Heart right ventricle (tissue), 16 donors: ENCODE data around the gene NBPF4. TPM values are rescaled to one million over a fixed set of nuclear protein-coding genes. Genes with fewer than 3 reads are reported as not detected.
"Not testable (repeated sequence)": the region's sequence is repeated elsewhere in the genome, so short reads cannot be mapped to it uniquely, and the experiment has no call there.

Source experiments
- ATAC-seq, 8 donors: fragments of 200-7000 bp; cut with Tn5 transposase; one replicate each; pipeline ENCODE4 v1.9.1; 2020; ENCODE audit warnings: mild to moderate bottlenecking in 8 of 8, moderate library complexity in 8 of 8, moderate number of reproducible peaks in 1 of 8
- DNase-seq, 2 donors: peaks; one replicate each; pipeline ENCODE4 v3.0.0-alpha.2; 2020
- H3K27ac ChIP-seq, 10 donors: fragments of 200-600 bp; sonication (generic) in 2 of 10; one replicate each; pipeline versions ENCODE4 v1.5.0 to v1.8.0; 2020 to 2022; ENCODE audit warnings: mild to moderate bottlenecking in 3 of 10
- H3K27me3 ChIP-seq, 7 donors: fragments of 200-600 bp; one replicate each; pipeline ENCODE4 v1.8.0; 2021 to 2022; ENCODE audit warnings: mild to moderate bottlenecking in 2 of 7
- H3K36me3 ChIP-seq, 9 donors: fragments of 200-600 bp; sonication (generic) in 1 of 9; one replicate each; pipeline versions ENCODE4 v1.5.0 to v1.8.0; 2020 to 2022; ENCODE audit warnings: mild to moderate bottlenecking in 2 of 9
- H3K4me1 ChIP-seq, 9 donors: fragments of 200-600 bp; sonication (generic) in 1 of 9; one replicate each; pipeline versions ENCODE4 v1.5.0 to v1.8.0; 2020 to 2022; ENCODE audit warnings: mild to moderate bottlenecking in 4 of 9
- H3K4me3 ChIP-seq, 10 donors: fragments of 200-600 bp; sonication (generic) in 2 of 10; one replicate each; pipeline versions ENCODE4 v1.5.0 to v1.8.0; 2020 to 2022; ENCODE audit warnings: mild to moderate bottlenecking in 7 of 10, moderate library complexity in 2 of 10
- H3K9me3 ChIP-seq, 11 donors: fragments of 200-600 bp in 10 of 11; sonication (generic) in 2 of 11; one replicate each; pipeline versions ENCODE4 v1.5.0 to v1.8.0; 2013 to 2022; ENCODE audit warnings: mild to moderate bottlenecking in 2 of 11, control low read depth in 1 of 11, moderate library complexity in 1 of 11
- WGBS, 2 donors: extraction: QIAGEN DNeasy Blood & Tissue Kit; methylation state at CpG; one replicate each; pipeline ENCODE4 v1.1.7; 2013; ENCODE audit warnings: inconsistent platforms in 1 of 2; 5-methylcytosine and 5-hydroxymethylcytosine counted together
- intact Hi-C, 10 donors: fragments of 100-400 bp; cut with DNase I; formaldehyde crosslinking; loops; one replicate each; pipeline versions ENCODE4 v1.11.1 to v1.14.2; 2022
- polyA plus RNA-seq, 2 donors: library from polyadenylated mRNA; stranded (reverse); fragments of 200-250 nt; gene quantifications; one replicate each; pipeline ENCODE4 v1.2.3, GENCODE V29; 2013
- total RNA-seq, 10 donors: library from RNA; stranded (reverse); fragmentation: NEBNext Ultra II Directional in 3 of 10; extraction: Animal tissue kit (Norgen Biotek cat#: 25700) in 3 of 10; gene quantifications; one replicate each; pipeline versions ENCODE4 v1.2.1 to v1.2.4, GENCODE V29; 2021 to 2023
- TF ChIP-seq, protein P1 (sequence below), 9 donors: fragments of 200-600 bp; sonication (generic) in 2 of 9; IDR thresholded peaks; one replicate each; pipeline versions ENCODE4 v1.5.0 to v1.8.0; 2021 to 2022; ENCODE audit warnings: antibody characterized with exemption in 9 of 9, mild to moderate bottlenecking in 5 of 9, moderate library complexity in 1 of 9
- donor health status: Arrhythmogenic right ventricular cardiomyopathy.
- donor health status: ischemic (EF 13 %, LVEDD 7.1; RV severe dilation, severe dysfunction).
- donor health status: healthy with polysubstance abuse.
- donor health status: DM: no; HTN: yes; CAD: no.
- donor health status: DM: no; HTN: no; CAD: no.
- donor health status: ischemic (EF 25% LVEDD 6.9; RV normal size, moderate dysfunction).
- donor health status: ischemic (EF 25% LVEDD 5.7; RV mildly dilated, moderate dysfunction).
- donor health status: healthy.
- donor health status: DM: yes; HTN: yes; CAD: no.
- donor health status: Ischemic cardiomyopathy.
- donor health status: ischemic (EF 35%, LVEDD 5.7; RV mildly dilated, moderate dysfunction).
- donor health status: nonischemic (EF 11% LVEDD 7.7; RV severe dilation, severe dysfunction).
- donor health status: DM: yes; HTN: yes; CAD: no.
- donor health status: PGD.
- donor health status: ischemic (EF 29% LVEDD 5.4; RV normal size, mild dysfunction).
- donor health status: nonischemic (EF 23%, LVEDD 6.1; RV moderate dilation, normal function).

Gene NBPF4
- total and polyA plus RNA-seq, 12 donors, result not detected

- H3K9me3 ChIP-seq, ATAC-seq, H3K4me3 ChIP-seq, H3K4me1 ChIP-seq, H3K27ac ChIP-seq, DNase-seq, intact Hi-C loops, H3K36me3 ChIP-seq: not testable (repeated sequence)
- TF ChIP-seq, protein P1, sequence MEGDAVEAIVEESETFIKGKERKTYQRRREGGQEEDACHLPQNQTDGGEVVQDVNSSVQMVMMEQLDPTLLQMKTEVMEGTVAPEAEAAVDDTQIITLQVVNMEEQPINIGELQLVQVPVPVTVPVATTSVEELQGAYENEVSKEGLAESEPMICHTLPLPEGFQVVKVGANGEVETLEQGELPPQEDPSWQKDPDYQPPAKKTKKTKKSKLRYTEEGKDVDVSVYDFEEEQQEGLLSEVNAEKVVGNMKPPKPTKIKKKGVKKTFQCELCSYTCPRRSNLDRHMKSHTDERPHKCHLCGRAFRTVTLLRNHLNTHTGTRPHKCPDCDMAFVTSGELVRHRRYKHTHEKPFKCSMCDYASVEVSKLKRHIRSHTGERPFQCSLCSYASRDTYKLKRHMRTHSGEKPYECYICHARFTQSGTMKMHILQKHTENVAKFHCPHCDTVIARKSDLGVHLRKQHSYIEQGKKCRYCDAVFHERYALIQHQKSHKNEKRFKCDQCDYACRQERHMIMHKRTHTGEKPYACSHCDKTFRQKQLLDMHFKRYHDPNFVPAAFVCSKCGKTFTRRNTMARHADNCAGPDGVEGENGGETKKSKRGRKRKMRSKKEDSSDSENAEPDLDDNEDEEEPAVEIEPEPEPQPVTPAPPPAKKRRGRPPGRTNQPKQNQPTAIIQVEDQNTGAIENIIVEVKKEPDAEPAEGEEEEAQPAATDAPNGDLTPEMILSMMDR (IDR thresholded peaks at IDR 0.05), result peak; percentile 32 to 80 (median 65)
- H3K27me3 ChIP-seq, result peaks cover 0 to 21% (median 11%) of the 10 kb centered on the region in 7 donors
- 17 to 18% methylated on average over 4 of the region's 5 CpGs for WGBS, 2 donors
Observed at GRCh38 chr1:108214641-108215465, 29.0 kb downstream of the NBPF4 start.

- Histone ChIP-seq H3K4me3 (no peak overlapping the region), H3K9me3 (no peaks in the 10 kb centered on the region), H3K36me3 (no peaks in the 10 kb centered on the region), H3K27ac (no peak overlapping the region), H3K4me1 (no peaks in the 10 kb centered on the region), H3K27me3 (peaks cover 0 to 38% (median 20%) of the 10 kb centered on the region in 7 donors)
- TF ChIP-seq, protein P1 (IDR thresholded peaks at IDR 0.05), result no peak
- DNase-seq, result no peak
- 92 to 97% methylated on average over 1 of the region's 1 CpG for WGBS, 2 donors
- ATAC-seq, result no peak
- intact Hi-C loops, result no loop called here
Observed at GRCh38 chr1:108211014-108211413, 32.9 kb downstream of the NBPF4 start.

DNA sequence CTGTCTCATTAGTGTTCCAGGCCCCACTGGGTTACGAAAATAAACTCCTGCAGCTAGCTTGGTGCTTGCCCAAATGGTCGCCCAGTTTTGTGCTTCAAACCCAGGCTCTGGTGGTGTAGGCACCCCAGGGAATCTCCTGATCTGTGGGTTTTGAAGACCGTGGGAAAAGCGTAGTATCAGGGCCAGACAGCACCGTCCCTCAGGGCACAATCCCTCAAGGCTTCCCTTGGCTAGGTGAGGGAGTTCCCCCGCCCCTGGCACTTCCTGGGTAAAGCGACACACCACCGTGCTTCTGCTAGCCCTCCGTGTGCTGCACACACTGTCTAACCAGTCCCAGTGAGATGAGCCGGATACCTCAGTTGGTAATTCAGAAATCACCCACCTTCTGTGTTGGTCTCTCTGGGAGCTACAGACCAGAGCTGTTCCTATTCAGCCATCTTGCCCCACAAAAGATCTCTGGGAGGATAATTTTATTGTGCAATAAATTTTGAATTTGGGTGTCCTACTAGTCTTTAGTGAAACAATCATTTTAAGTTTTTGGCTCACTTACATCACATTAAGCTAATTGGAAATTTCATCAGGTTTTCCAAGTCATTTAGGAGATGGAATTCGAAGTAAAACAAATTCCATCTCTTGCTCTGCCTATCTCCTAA is 34.3 kb downstream of the NBPF4 start:
- peaks cover 0 to 7% (median 0%) of the 10 kb centered on the region in 11 donors for H3K9me3 ChIP-seq
- DNase-seq, result no peak
- H3K27me3 ChIP-seq, result peaks cover 0 to 38% (median 20%) of the 10 kb centered on the region in 7 donors
- WGBS, 2 donors, result 77 to 78% methylated on average over 11 of the region's 11 CpGs
- TF ChIP-seq, protein P1 (IDR thresholded peaks at IDR 0.05), result no peak
- ATAC-seq, result no peak
- no peaks in the 10 kb centered on the region for H3K36me3 ChIP-seq
- H3K4me1 ChIP-seq, result no peaks in the 10 kb centered on the region
- intact Hi-C loops, result no loop called here
- H3K4me3 ChIP-seq, result no peak overlapping the region
- no peak overlapping the region for H3K27ac ChIP-seq

DNA sequence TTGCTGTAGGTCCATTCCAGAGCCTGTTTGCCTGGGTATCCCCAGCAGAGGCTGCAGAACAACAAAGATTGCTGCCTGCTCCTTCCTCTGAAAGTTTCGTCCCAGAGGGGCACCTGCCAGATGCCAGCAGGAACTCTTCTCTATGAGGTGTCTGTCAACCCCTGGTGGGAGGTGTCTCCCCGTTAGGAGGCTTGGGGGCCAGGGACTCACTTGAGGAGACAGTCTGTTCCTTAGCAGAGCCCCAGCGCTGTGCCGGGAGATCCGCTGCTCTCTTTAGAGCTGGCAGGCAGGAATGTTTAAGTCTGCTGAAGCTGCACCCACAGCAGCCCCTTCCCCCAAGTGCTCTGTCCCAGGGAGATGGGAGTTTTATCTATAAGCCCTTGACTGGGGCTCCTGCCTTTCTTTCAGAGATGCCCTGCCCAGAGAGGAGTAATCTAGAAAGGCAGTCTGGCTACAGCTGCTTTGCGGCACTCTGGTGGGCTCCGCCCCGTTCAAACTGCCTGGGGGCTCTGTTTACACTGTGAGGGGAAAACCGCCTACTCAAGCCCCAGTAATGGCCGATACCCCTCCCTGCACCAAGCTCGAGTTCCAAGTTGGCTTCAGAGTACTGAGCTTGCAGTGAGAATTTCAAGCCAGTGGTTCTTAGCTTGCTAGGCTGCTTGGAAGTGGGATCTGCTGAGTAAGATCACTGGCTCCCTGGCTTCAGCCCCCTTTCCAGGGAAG is 35.0 kb downstream of the NBPF4 start:
- Histone ChIP-seq H3K4me3 (no peak overlapping the region), H3K4me1 (no peaks in the 10 kb centered on the region), H3K9me3 (peaks cover 0 to 12% (median 0%) of the 10 kb centered on the region in 11 donors), H3K36me3 (no peaks in the 10 kb centered on the region), H3K27me3 (peaks cover 0 to 35% (median 20%) of the 10 kb centered on the region in 7 donors), H3K27ac (no peak overlapping the region)
- intact Hi-C loops, result no loop called here
- TF ChIP-seq, protein P1 (IDR thresholded peaks at IDR 0.05), result no peak
- 57 to 65% methylated on average over 11 of the region's 11 CpGs for WGBS, 2 donors
- no peak for ATAC-seq
- no peak for DNase-seq

- H3K27ac ChIP-seq, H3K36me3 ChIP-seq, DNase-seq, H3K27me3 ChIP-seq, ATAC-seq, intact Hi-C loops, H3K4me3 ChIP-seq: not testable (repeated sequence)
- peaks cover 0 to 13% (median 0%) of the 10 kb centered on the region in 11 donors for H3K9me3 ChIP-seq
- peaks cover 0 to 18% (median 13%) of the 10 kb centered on the region in 9 donors for H3K4me1 ChIP-seq
- WGBS, 2 donors, result 88 to 92% methylated on average over 3 of the region's 3 CpGs
Observed at GRCh38 chr1:108203582-108203981, 40.3 kb downstream of the NBPF4 start.
